ENCODE measurements around the gene SPATA17. TPM values are rescaled to one million over a fixed set of nuclear protein-coding genes. Genes with fewer than 3 reads are reported as not detected.
A peak's percentile ranks its signal among the peaks of the same experiment; 100 is the strongest.

The SPATA17 gene
- total RNA-seq, 1 donor from 2014 or later = 7.2 TPM

GRCh38 chr1:217717959-217718358 is 86.8 kb downstream of the SPATA17 start:
- DNase-seq (ENCODE audit: extremely low spot score, unreplicated experiment) = no peak
- Mint-ChIP-seq H3K36me3 (no peaks in the 10 kb centered on the region), H3K4me1 (ENCODE audit: unreplicated experiment) (peaks cover 10% of the 10 kb centered on the region), H3K9me3 (peaks cover 8% of the 10 kb centered on the region), H3K4me3 (no peak overlapping the region), H3K27ac (peak overlapping the region; percentile 32), H3K27me3 (no peaks in the 10 kb centered on the region)
- no peak for TF ChIP-seq CTCF (conservative IDR thresholded peaks at IDR 0.05)

- no peak overlapping the region for H3K27ac Mint-ChIP-seq
- peaks cover 8% of the 10 kb centered on the region for H3K9me3 Mint-ChIP-seq
- no peak overlapping the region for H3K4me3 Mint-ChIP-seq
- TF ChIP-seq CTCF (conservative IDR thresholded peaks at IDR 0.05) = peak; percentile 41
- no peaks in the 10 kb centered on the region for H3K36me3 Mint-ChIP-seq
- no peaks in the 10 kb centered on the region for H3K27me3 Mint-ChIP-seq
- DNase-seq (ENCODE audit: extremely low spot score, unreplicated experiment) = no peak
- peaks cover 10% of the 10 kb centered on the region for H3K4me1 Mint-ChIP-seq (ENCODE audit: unreplicated experiment)
Observed at GRCh38 chr1:217718873-217719272, 87.7 kb downstream of the SPATA17 start.

GRCh38 chr1:217721692-217722091 is 90.5 kb downstream of the SPATA17 start:
- peak overlapping the region; percentile 84 for H3K27ac Mint-ChIP-seq
- no peak for TF ChIP-seq CTCF (conservative IDR thresholded peaks at IDR 0.05)
- no peaks in the 10 kb centered on the region for H3K36me3 Mint-ChIP-seq
- no peaks in the 10 kb centered on the region for H3K27me3 Mint-ChIP-seq
- DNase-seq (ENCODE audit: extremely low spot score, unreplicated experiment) = no peak
- peaks cover 8% of the 10 kb centered on the region for H3K9me3 Mint-ChIP-seq
- peak overlapping the region; percentile 52 for H3K4me3 Mint-ChIP-seq
- H3K4me1 Mint-ChIP-seq (ENCODE audit: unreplicated experiment) = peaks cover 10% of the 10 kb centered on the region

GRCh38 chr1:217734973-217735372 is 103.8 kb downstream of the SPATA17 start:
- Mint-ChIP-seq H3K4me3 (no peak overlapping the region), H3K9me3 (no peaks in the 10 kb centered on the region), H3K27me3 (no peaks in the 10 kb centered on the region), H3K36me3 (no peaks in the 10 kb centered on the region), H3K4me1 (ENCODE audit: unreplicated experiment) (no peaks in the 10 kb centered on the region), H3K27ac (no peak overlapping the region)
- DNase-seq (ENCODE audit: extremely low spot score, unreplicated experiment) = no peak
- no peak for TF ChIP-seq CTCF (conservative IDR thresholded peaks at IDR 0.05)

GRCh38 chr1:217747156-217747769 is 116.1 kb downstream of the SPATA17 start:
- Mint-ChIP-seq H3K27ac (no peak overlapping the region), H3K4me3 (no peak overlapping the region), H3K4me1 (ENCODE audit: unreplicated experiment) (no peaks in the 10 kb centered on the region), H3K9me3 (no peaks in the 10 kb centered on the region), H3K36me3 (no peaks in the 10 kb centered on the region), H3K27me3 (no peaks in the 10 kb centered on the region)
- no peak for DNase-seq (ENCODE audit: extremely low spot score, unreplicated experiment)
- peak; percentile 93 for TF ChIP-seq CTCF (conservative IDR thresholded peaks at IDR 0.05)

- no peak overlapping the region for H3K27ac Mint-ChIP-seq
- H3K27me3 Mint-ChIP-seq = no peaks in the 10 kb centered on the region
- H3K4me1 Mint-ChIP-seq (ENCODE audit: unreplicated experiment) = no peaks in the 10 kb centered on the region
- no peak for TF ChIP-seq CTCF (conservative IDR thresholded peaks at IDR 0.05)
- no peaks in the 10 kb centered on the region for H3K36me3 Mint-ChIP-seq
- no peak for DNase-seq (ENCODE audit: extremely low spot score, unreplicated experiment)
- H3K4me3 Mint-ChIP-seq = no peak overlapping the region
- H3K9me3 Mint-ChIP-seq = peaks cover 9% of the 10 kb centered on the region
Observed at GRCh38 chr1:217769768-217770167, 138.6 kb downstream of the SPATA17 start.
